ENCODE results near the gene MOCOS. TPM values are rescaled to one million over a fixed set of nuclear protein-coding genes. Genes with fewer than 3 reads are reported as not detected.

MOCOS gene
- total and polyA plus RNA-seq, 2 donors (not counting 1 experiment from before 2014, with no cell fraction given): 0.01 to 0.05 TPM

- intact Hi-C loops (cut with micrococcal nuclease): no loop called here
Observed at GRCh38 chr18:36177913-36178312, 9.4 kb upstream of the MOCOS start.

More at GRCh38 chr18:36177913-36178312, 9.4 kb upstream of the MOCOS start:
- H3K27ac Mint-ChIP-seq: no peak overlapping the region
- Histone ChIP-seq H4K20me1 (ENCODE audit: control insufficient read depth, insufficient read depth, low read length, poor library complexity, severe bottlenecking) (no peaks in the 10 kb centered on the region), H3K79me2 (ENCODE audit: control insufficient read depth, insufficient read depth, low read length) (no peaks in the 10 kb centered on the region), H3K9ac (ENCODE audit: low read length) (no peak overlapping the region), H3K9me3 (ENCODE audit: control extremely low read depth in 1 of 3, control insufficient read depth in 2 of 3, insufficient read depth in 1 of 3, low read length in 2 of 3) (no peaks in the 10 kb centered on the region), H3K4me3 (ENCODE audit: control extremely low read depth in 1 of 5, extremely low read depth in 1 of 5, insufficient read depth in 1 of 5, low read depth in 2 of 5, low read length in 4 of 5) (no peak overlapping the region), H3K27ac (ENCODE audit: low read length in 2 of 2) (no peak overlapping the region), H3K4me1 (ENCODE audit: control insufficient read depth in 2 of 2, insufficient read depth in 2 of 2, low read length in 2 of 2) (peaks cover 11 to 16% of the 10 kb centered on the region in 2 donors), H3K27me3 (replicated peaks in 1 of 4; ENCODE audit: control extremely low read depth in 1 of 4, control insufficient read depth in 3 of 4, insufficient read depth in 4 of 4, low read length in 3 of 4) (no peaks in the 10 kb centered on the region), H2AFZ (ENCODE audit: insufficient read depth, low read depth, low read length, poor library complexity, severe bottlenecking) (no peak overlapping the region), H3K36me3 (replicated peaks in 1 of 2; ENCODE audit: control extremely low read depth in 1 of 2, control insufficient read depth in 1 of 2, extremely low read depth in 1 of 2, insufficient read depth in 2 of 2, low read length in 1 of 2) (peaks cover 13 to 48% of the 10 kb centered on the region in 2 experiments), H3K4me2 (replicated peaks; ENCODE audit: low read depth, low read length, poor library complexity, severe bottlenecking) (no peak overlapping the region)
- DNase-seq: no peak
- ATAC-seq (ENCODE audit: low read depth): no peak
- CTCF ChIA-PET: interaction anchor here (0.7 kb wide), 1 partner anchor 43 kb away, joined by 4 read pairs; no protein-coding TSS in a partner anchor
- H3K27me3 Mint-ChIP-seq: no peaks in the 10 kb centered on the region
- POLR2A ChIA-PET: no interaction called here
- TF ChIP-seq CTCF (IDR thresholded peaks at IDR 0.05) (no peak), EZH2 (IDR thresholded peaks at IDR 0.05; ENCODE audit: borderline replicate concordance, insufficient read depth, low read depth, low read length, poor library complexity, severe bottlenecking) (no peak)
- no peak overlapping the region for H3K4me3 Mint-ChIP-seq
- H3K9me3 Mint-ChIP-seq (ENCODE audit: insufficient read depth): no peaks in the 10 kb centered on the region
- WGBS (ENCODE audit: insufficient coverage): 100% methylated on average over 2 of the region's 3 CpGs
- peaks cover 17% of the 10 kb centered on the region for H3K4me1 Mint-ChIP-seq
